CD14-positive monocyte (primary cell): ENCODE data around the gene CREBBP. TPM values are rescaled to one million over a fixed set of nuclear protein-coding genes. Genes with fewer than 3 reads are reported as not detected.

ENCODE experiments used
- DNase-seq, 3 donors: peaks; one replicate each; pipeline ENCODE4 v3.0.0-alpha.2; 2011 to 2022
- H2AFZ ChIP-seq: 2 replicates; pipeline ENCODE4 v1.6.0; 2012; ENCODE audit warnings: mild to moderate bottlenecking, low read depth, low read length, inconsistent platforms; ENCODE audit not compliant: insufficient read depth, poor library complexity, severe bottlenecking
- H3K27ac ChIP-seq, 2 donors: 1 replicate in 1 of 2; 2 replicates in 1 of 2; pipeline ENCODE4 v1.5.1; 2012 to 2013; ENCODE audit warnings: low read length in 2 of 2, control low read depth in 1 of 2, inconsistent platforms in 1 of 2, low read depth in 1 of 2, mild to moderate bottlenecking in 1 of 2
- H3K27me3 ChIP-seq, 2 donors: one replicate each; pipeline versions ENCODE4 v1.6.0 to v1.6.1; 2011 to 2013; ENCODE audit warnings: low read length in 2 of 2; ENCODE audit not compliant: control insufficient read depth in 2 of 2, insufficient read depth in 2 of 2
- H3K36me3 ChIP-seq, 2 donors: replicated peaks in 1 of 2; 1 replicate in 1 of 2; 2 replicates in 1 of 2; pipeline versions ENCODE4 v1.5.1 to v1.6.1; 2012 to 2013; ENCODE audit warnings: low read length in 2 of 2, control low read depth in 1 of 2, inconsistent platforms in 1 of 2, mild to moderate bottlenecking in 1 of 2; ENCODE audit not compliant: insufficient read depth in 2 of 2, control insufficient read depth in 1 of 2
- H3K4me1 ChIP-seq, 2 donors: 1 replicate in 1 of 2; 2 replicates in 1 of 2; pipeline versions ENCODE4 v1.5.1 to v1.6.1; 2012 to 2013; ENCODE audit warnings: low read length in 2 of 2, control low read depth in 1 of 2, inconsistent platforms in 1 of 2, mild to moderate bottlenecking in 1 of 2, moderate library complexity in 1 of 2; ENCODE audit not compliant: insufficient read depth in 2 of 2, control insufficient read depth in 1 of 2
- H3K4me2 ChIP-seq: replicated peaks from 2 replicates; pipeline ENCODE3; 2012; ENCODE audit warnings: low read length, moderate library complexity, mild to moderate bottlenecking; ENCODE audit not compliant: poor library complexity, severe bottlenecking; ENCODE audit errors: extremely low read depth
- H3K4me3 ChIP-seq, 3 experiments: fragments of 200-600 bp in 1 of 3; sonication (generic) in 1 of 3; replicated peaks in 1 of 3; 1 replicate in 2 of 3; 2 replicates in 1 of 3; pipeline ENCODE4 v1.5.1; 2011 to 2013; ENCODE audit warnings: low read length in 3 of 3, mild to moderate bottlenecking in 3 of 3, control low read depth in 2 of 3, low read depth in 2 of 3, inconsistent platforms in 1 of 3, moderate library complexity in 1 of 3
- H3K79me2 ChIP-seq: 2 replicates; pipeline ENCODE4 v1.6.0; 2012; ENCODE audit warnings: mild to moderate bottlenecking, control low read depth, inconsistent platforms, low read length, moderate library complexity; ENCODE audit not compliant: insufficient read depth
- H3K9ac ChIP-seq: 2 replicates; pipeline ENCODE4 v1.6.0; 2017; ENCODE audit warnings: low read length, mild to moderate bottlenecking; ENCODE audit not compliant: insufficient read depth, poor library complexity, severe bottlenecking
- H3K9me3 ChIP-seq, 2 donors: replicated peaks in 1 of 2; 1 replicate in 1 of 2; 2 replicates in 1 of 2; pipeline versions ENCODE4 v1.5.1 to v1.6.1; 2012 to 2013; ENCODE audit warnings: low read length in 2 of 2, control low read depth in 1 of 2; ENCODE audit not compliant: control insufficient read depth in 1 of 2, insufficient read depth in 1 of 2
- H4K20me1 ChIP-seq: 2 replicates; pipeline ENCODE4 v1.6.0; 2012; ENCODE audit warnings: mild to moderate bottlenecking, low read length, control low read depth, moderate library complexity; ENCODE audit not compliant: insufficient read depth
- H3K27ac Mint-ChIP-seq, 7 donors: one replicate each; pipeline ENCODE4 v1.8.0; 2020; ENCODE audit warnings: mild to moderate bottlenecking in 7 of 7, mixed read lengths in 7 of 7, moderate library complexity in 6 of 7, inconsistent platforms in 2 of 7
- H3K27me3 Mint-ChIP-seq, 3 donors: one replicate each; pipeline ENCODE4 v1.8.0; 2021 to 2022; ENCODE audit warnings: low read depth in 3 of 3, mild to moderate bottlenecking in 3 of 3, mixed read lengths in 3 of 3, moderate library complexity in 3 of 3, inconsistent platforms in 1 of 3
- H3K36me3 Mint-ChIP-seq, 2 donors: one replicate each; pipeline ENCODE4 v1.8.0; 2020; ENCODE audit warnings: mixed read lengths in 2 of 2, inconsistent platforms in 1 of 2, mild to moderate bottlenecking in 1 of 2
- H3K4me1 Mint-ChIP-seq: one replicate; pipeline ENCODE4 v1.8.0; 2020; ENCODE audit warnings: mild to moderate bottlenecking, mixed read lengths
- H3K4me3 Mint-ChIP-seq, 2 donors: one replicate each; pipeline ENCODE4 v1.8.0; 2020; ENCODE audit warnings: mild to moderate bottlenecking in 2 of 2, mixed read lengths in 2 of 2, moderate library complexity in 1 of 2
- H3K9me3 Mint-ChIP-seq, 7 donors: one replicate each; pipeline ENCODE4 v1.8.0; 2020 to 2022; ENCODE audit warnings: mixed read lengths in 7 of 7, mild to moderate bottlenecking in 6 of 7, moderate library complexity in 6 of 7, inconsistent platforms in 2 of 7
- CTCF ChIP-seq: fragments of 200-600 bp; IDR thresholded peaks from one replicate; pipeline ENCODE4 v1.8.0; 2022; ENCODE audit warnings: antibody characterized with exemption, mild to moderate bottlenecking
- WGBS: methylation state at CpG from one replicate; pipeline ENCODE4 v1.1.5; 2013; ENCODE audit warnings: missing lambda C conversion rate; ENCODE audit not compliant: insufficient coverage; 5-methylcytosine and 5-hydroxymethylcytosine counted together
- intact Hi-C, 2 donors: fragments of 100-400 bp; cut with micrococcal nuclease; formaldehyde crosslinking; loops; one replicate each; pipeline versions ENCODE4 v1.15.0 to v1.15.1; 2023
- polyA plus RNA-seq, 3 donors: library from polyadenylated mRNA; depleted of rRNA in 1 of 3; unstranded in 2 of 3; stranded (reverse) in 1 of 3; fragments of 300-500 nt in 2 of 3; fragments of >200 nt in 1 of 3; fragmentation: Illumina TruSeq in 2 of 3; gene quantifications; 1 replicate in 2 of 3; 2 replicates in 1 of 3; pipeline ENCODE4 v1.2.3, GENCODE V29; 2012 to 2021

The CREBBP gene
- polyA plus RNA-seq, 3 donors = 2.1 to 26.9 (median 6.2) TPM

GRCh38 chr16:3694051-3694450, 186.5 kb downstream of the CREBBP start:
- Mint-ChIP-seq H3K27me3 (peaks cover 4 to 12% (median 4%) of the 10 kb centered on the region in 3 donors), H3K36me3 (peaks cover 16 to 29% of the 10 kb centered on the region in 2 donors)
- 98% methylated on average over 9 of the region's 9 CpGs for WGBS

GRCh38 chr16:3691761-3692160, 188.8 kb downstream of the CREBBP start:
- intact Hi-C loops = loop anchor here in 1 of 2 donors (10.0 kb wide), 1 partner anchor 183 kb away; no protein-coding TSS in a partner anchor
- no peaks in the 10 kb centered on the region for H3K9me3 ChIP-seq
- Mint-ChIP-seq H3K27me3 (peaks cover 2 to 5% (median 4%) of the 10 kb centered on the region in 3 donors), H3K27ac (peak overlapping the region in 1 of 7 donors; percentile 8), H3K36me3 (peaks cover 33 to 42% of the 10 kb centered on the region in 2 donors), H3K4me3 (no peak overlapping the region), H3K9me3 (no peaks in the 10 kb centered on the region), H3K4me1 (peaks cover 13% of the 10 kb centered on the region)
- no peaks in the 10 kb centered on the region for H4K20me1 ChIP-seq
- 89% methylated on average over 12 of the region's 12 CpGs for WGBS
- H3K4me3 ChIP-seq = no peak overlapping the region
- no peak overlapping the region for H3K4me2 ChIP-seq
- H3K36me3 ChIP-seq = peaks cover 0 to 26% of the 10 kb centered on the region in 2 donors
- H3K27ac ChIP-seq = no peak overlapping the region
- H3K79me2 ChIP-seq = no peaks in the 10 kb centered on the region
- H2AFZ ChIP-seq = no peak overlapping the region
- no peaks in the 10 kb centered on the region for H3K27me3 ChIP-seq
- no peak overlapping the region for H3K9ac ChIP-seq
- DNase-seq = no peak
- no peak for TF ChIP-seq CTCF
- peaks cover 6 to 7% of the 10 kb centered on the region in 2 donors for H3K4me1 ChIP-seq

More at GRCh38 chr16:3694051-3694450, 186.5 kb downstream of the CREBBP start:
- intact Hi-C loops = loop anchor here in 1 of 2 donors (10.0 kb wide), 1 partner anchor 181 kb away; no protein-coding TSS in a partner anchor
- no peak for TF ChIP-seq CTCF
- peaks cover 0 to 5% of the 10 kb centered on the region in 2 donors for H3K36me3 ChIP-seq
- H3K4me2 ChIP-seq = no peak overlapping the region
- DNase-seq = no peak
- H3K79me2 ChIP-seq = no peaks in the 10 kb centered on the region
- Mint-ChIP-seq H3K9me3 (peaks cover 0 to 7% (median 0%) of the 10 kb centered on the region in 7 donors), H3K4me3 (no peak overlapping the region), H3K27ac (no peak overlapping the region), H3K4me1 (peaks cover 16% of the 10 kb centered on the region)
- H3K9me3 ChIP-seq = no peaks in the 10 kb centered on the region
- no peaks in the 10 kb centered on the region for H4K20me1 ChIP-seq
- no peaks in the 10 kb centered on the region for H3K27me3 ChIP-seq
- H3K9ac ChIP-seq = no peak overlapping the region
- no peak overlapping the region for H2AFZ ChIP-seq
- H3K27ac ChIP-seq = no peak overlapping the region
- H3K4me3 ChIP-seq = no peak overlapping the region
- H3K4me1 ChIP-seq = peaks cover 6 to 11% of the 10 kb centered on the region in 2 donors
